MM.1S (cell line): Measurements from ENCODE around the gene KLC1.

Source experiments
- DNase-seq: peaks from one replicate; pipeline ENCODE4 v3.0.0-alpha.2; 2015
- H2AFZ ChIP-seq: fragments of 300-600 bp; sonication (generic); 2 replicates; pipeline ENCODE4 v1.6.0; 2016; ENCODE audit warnings: antibody characterized with exemption, low read length
- H3F3A ChIP-seq: fragments of 300-600 bp; sonication (generic); 2 replicates; pipeline ENCODE4 v1.6.1; 2016; ENCODE audit warnings: mild to moderate bottlenecking, antibody characterized with exemption, low read length, moderate library complexity, mixed read lengths; ENCODE audit not compliant: insufficient read depth
- H3K27ac ChIP-seq: fragments of 300-600 bp; sonication (generic); 2 replicates; pipeline ENCODE4 v1.5.1; 2016; ENCODE audit warnings: mild to moderate bottlenecking, low read length
- H3K27me3 ChIP-seq: fragments of 300-600 bp; sonication (generic); replicated peaks from 2 replicates; pipeline ENCODE4 v1.6.0; 2016; ENCODE audit warnings: low read length; ENCODE audit not compliant: insufficient read depth
- H3K36me3 ChIP-seq: fragments of 300-600 bp; sonication (generic); replicated peaks from 2 replicates; pipeline ENCODE4 v1.6.1; 2016; ENCODE audit warnings: mild to moderate bottlenecking, low read length, mixed read lengths; ENCODE audit not compliant: insufficient read depth
- H3K4me1 ChIP-seq: fragments of 300-600 bp; sonication (generic); 2 replicates; pipeline ENCODE4 v1.6.1; 2016; ENCODE audit warnings: low read length, mixed read lengths
- H3K4me2 ChIP-seq: fragments of 300-600 bp; sonication (generic); 2 replicates; pipeline ENCODE4 v1.6.0; 2016; ENCODE audit warnings: low read depth, low read length
- H3K4me3 ChIP-seq: fragments of 300-600 bp; sonication (generic); 2 replicates; pipeline ENCODE4 v1.5.1; 2016; ENCODE audit warnings: low read length, mixed read lengths
- H3K79me2 ChIP-seq: fragments of 300-600 bp; sonication (generic); 2 replicates; pipeline ENCODE4 v1.6.1; 2016; ENCODE audit warnings: mixed run types, low read length, mixed read lengths
- H3K9ac ChIP-seq: fragments of 300-600 bp; sonication (generic); 2 replicates; pipeline ENCODE4 v1.6.1; 2016; ENCODE audit warnings: low read length, mixed read lengths
- H3K9me2 ChIP-seq: fragments of 300-600 bp; sonication (generic); replicated peaks from 2 replicates; pipeline ENCODE4 v1.6.1; 2016; ENCODE audit warnings: mild to moderate bottlenecking, low read length, mixed read lengths; ENCODE audit not compliant: insufficient read depth
- H3K9me3 ChIP-seq: fragments of 300-600 bp; sonication (generic); replicated peaks from 2 replicates; pipeline ENCODE4 v1.6.1; 2016; ENCODE audit warnings: mild to moderate bottlenecking, low read length, mixed read lengths; ENCODE audit not compliant: insufficient read depth
- H4K20me1 ChIP-seq: fragments of 300-600 bp; sonication (generic); 2 replicates; pipeline ENCODE4 v1.6.1; 2016; ENCODE audit warnings: mild to moderate bottlenecking, low read length, moderate library complexity, mixed read lengths; ENCODE audit not compliant: insufficient read depth
- EZH2 ChIP-seq: fragments of 300-600 bp; sonication (generic); optimal IDR thresholded peaks from 2 replicates; pipeline ENCODE3; 2017; ENCODE audit warnings: low read depth, mild to moderate bottlenecking, antibody characterized with exemption, low read length, mixed read lengths
- EZH2phosphoT487 ChIP-seq: fragments of 300-600 bp; sonication (generic); IDR thresholded peaks from 2 replicates; pipeline ENCODE4 v1.6.1; 2018; ENCODE audit warnings: antibody characterized with exemption, low read length
- TF ChIP-seq, protein P1 (sequence below): fragments of 300-600 bp; sonication (generic); IDR thresholded peaks from 2 replicates; pipeline ENCODE4 v1.5.1; 2016; ENCODE audit warnings: antibody characterized with exemption, low read length, mixed read lengths

The KLC1 gene

DNA sequence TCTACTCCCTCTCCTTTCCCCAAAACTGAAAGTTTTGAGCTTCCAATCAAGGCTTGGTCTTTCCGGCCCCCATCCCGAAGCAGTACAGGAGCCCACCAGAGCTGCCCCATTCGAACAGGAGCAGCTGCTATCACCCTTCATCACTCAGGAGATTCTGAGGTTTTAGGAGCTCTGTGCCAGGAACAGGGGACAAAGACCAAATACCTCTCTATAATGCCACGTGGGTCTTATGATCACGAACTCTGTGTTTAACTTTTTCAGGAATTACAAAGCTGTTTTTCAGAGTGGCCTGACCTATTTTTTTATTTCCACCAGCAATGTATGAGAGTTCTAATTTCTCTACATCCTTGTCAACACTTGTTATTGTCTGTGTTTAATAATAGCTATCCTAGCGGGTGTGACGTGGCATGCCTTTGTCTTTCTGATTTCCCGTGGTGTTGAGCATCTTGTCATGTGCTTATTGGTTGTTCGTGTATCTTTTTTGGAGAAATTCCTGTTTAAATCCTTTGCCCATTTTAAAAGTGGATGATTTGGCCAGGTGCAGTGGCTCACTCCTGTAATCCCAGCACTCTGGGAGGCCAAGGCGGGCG is 44.6 kb upstream of the KLC1 start:
- no peaks in the 10 kb centered on the region for H4K20me1 ChIP-seq
- H3K4me3 ChIP-seq, result no peak overlapping the region
- H3K27me3 ChIP-seq, result no peaks in the 10 kb centered on the region
- no peaks in the 10 kb centered on the region for H3K4me1 ChIP-seq
- H3K4me2 ChIP-seq, result no peak overlapping the region
- no peak for DNase-seq
- no peaks in the 10 kb centered on the region for H3K9me2 ChIP-seq
- H3F3A ChIP-seq, result no peaks in the 10 kb centered on the region
- no peaks in the 10 kb centered on the region for H3K9me3 ChIP-seq
- H3K79me2 ChIP-seq, result no peaks in the 10 kb centered on the region
- TF ChIP-seq EZH2phosphoT487 (no peak), EZH2 (no peak)
- TF ChIP-seq, protein P1, sequence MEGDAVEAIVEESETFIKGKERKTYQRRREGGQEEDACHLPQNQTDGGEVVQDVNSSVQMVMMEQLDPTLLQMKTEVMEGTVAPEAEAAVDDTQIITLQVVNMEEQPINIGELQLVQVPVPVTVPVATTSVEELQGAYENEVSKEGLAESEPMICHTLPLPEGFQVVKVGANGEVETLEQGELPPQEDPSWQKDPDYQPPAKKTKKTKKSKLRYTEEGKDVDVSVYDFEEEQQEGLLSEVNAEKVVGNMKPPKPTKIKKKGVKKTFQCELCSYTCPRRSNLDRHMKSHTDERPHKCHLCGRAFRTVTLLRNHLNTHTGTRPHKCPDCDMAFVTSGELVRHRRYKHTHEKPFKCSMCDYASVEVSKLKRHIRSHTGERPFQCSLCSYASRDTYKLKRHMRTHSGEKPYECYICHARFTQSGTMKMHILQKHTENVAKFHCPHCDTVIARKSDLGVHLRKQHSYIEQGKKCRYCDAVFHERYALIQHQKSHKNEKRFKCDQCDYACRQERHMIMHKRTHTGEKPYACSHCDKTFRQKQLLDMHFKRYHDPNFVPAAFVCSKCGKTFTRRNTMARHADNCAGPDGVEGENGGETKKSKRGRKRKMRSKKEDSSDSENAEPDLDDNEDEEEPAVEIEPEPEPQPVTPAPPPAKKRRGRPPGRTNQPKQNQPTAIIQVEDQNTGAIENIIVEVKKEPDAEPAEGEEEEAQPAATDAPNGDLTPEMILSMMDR, result no peak
- H3K9ac ChIP-seq, result no peak overlapping the region
- H3K36me3 ChIP-seq, result no peaks in the 10 kb centered on the region
- H3K27ac ChIP-seq, result no peak overlapping the region
- no peak overlapping the region for H2AFZ ChIP-seq

DNA sequence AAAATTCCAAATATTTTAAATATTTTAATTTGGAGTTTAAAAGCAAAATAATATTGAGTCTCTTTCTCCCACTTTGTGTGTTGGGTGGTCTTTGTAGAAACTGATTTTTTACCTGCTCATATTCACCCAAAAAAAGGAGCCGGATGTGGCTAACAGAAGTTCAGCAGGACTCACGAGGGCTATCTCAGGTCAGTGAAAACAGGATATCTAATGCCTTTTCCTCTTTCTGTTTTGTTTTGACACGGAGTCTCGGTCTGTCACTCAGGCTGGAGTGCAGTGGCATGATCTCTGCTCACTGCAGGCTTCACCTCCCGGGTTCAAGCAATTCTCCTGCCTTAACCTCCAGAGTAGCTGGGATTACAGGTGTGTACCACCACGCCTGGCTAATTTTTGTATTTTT is 35.4 kb upstream of the KLC1 start:
- Histone ChIP-seq H3K27ac (peak overlapping the region; percentile 29; the same call in 1 of the 2 replicates), H4K20me1 (no peaks in the 10 kb centered on the region), H3K9ac (no peak overlapping the region)

DNA sequence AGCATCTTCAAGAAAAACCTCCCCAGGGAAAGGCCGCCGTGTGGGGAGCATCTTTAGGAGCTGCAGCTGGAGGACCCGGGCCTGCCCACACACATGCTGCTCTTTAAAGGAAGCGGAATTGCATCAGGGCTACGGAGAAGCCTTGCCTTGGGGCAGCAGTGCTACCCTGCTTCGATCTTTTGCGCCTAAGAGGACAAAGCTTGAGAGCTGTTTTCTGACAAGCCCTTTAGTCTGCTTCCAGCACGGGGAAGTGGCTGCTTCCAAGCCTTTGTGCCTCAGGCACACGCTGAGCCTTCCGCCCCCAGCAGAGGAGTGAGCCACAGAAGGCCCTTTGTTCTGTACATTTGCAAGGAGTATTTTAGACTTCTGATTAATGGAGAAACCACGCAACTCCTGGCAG is 34.7 kb upstream of the KLC1 start:
- no peaks in the 10 kb centered on the region for H3K4me1 ChIP-seq
- H3K36me3 ChIP-seq, result no peaks in the 10 kb centered on the region
- TF ChIP-seq EZH2 (no peak), EZH2phosphoT487 (no peak)
- TF ChIP-seq, protein P1, result no peak
- H4K20me1 ChIP-seq, result no peaks in the 10 kb centered on the region
- H3K4me2 ChIP-seq, result peak overlapping the region; percentile 50; the same call in 1 of the 2 replicates
- no peak overlapping the region for H2AFZ ChIP-seq
- H3K27ac ChIP-seq, result no peak overlapping the region
- no peak overlapping the region for H3K4me3 ChIP-seq
- H3K79me2 ChIP-seq, result no peaks in the 10 kb centered on the region
- H3K27me3 ChIP-seq, result no peaks in the 10 kb centered on the region
- H3F3A ChIP-seq, result no peaks in the 10 kb centered on the region
- no peak for DNase-seq
- no peaks in the 10 kb centered on the region for H3K9me3 ChIP-seq
- no peaks in the 10 kb centered on the region for H3K9me2 ChIP-seq
- H3K9ac ChIP-seq, result no peak overlapping the region

More for the DNA sequence above, 35.4 kb upstream of the KLC1 start:
- Histone ChIP-seq H3K4me2 (peak overlapping the region; percentile 50), H3K36me3 (no peaks in the 10 kb centered on the region), H3K4me3 (peak overlapping the region; percentile 27; the same call in 1 of the 2 replicates), H3K79me2 (no peaks in the 10 kb centered on the region), H2AFZ (no peak overlapping the region), H3F3A (no peaks in the 10 kb centered on the region), H3K9me2 (no peaks in the 10 kb centered on the region), H3K9me3 (no peaks in the 10 kb centered on the region), H3K27me3 (no peaks in the 10 kb centered on the region), H3K4me1 (no peaks in the 10 kb centered on the region)
- peak; percentile 65 for DNase-seq
- TF ChIP-seq EZH2 (no peak), EZH2phosphoT487 (no peak)
- TF ChIP-seq, protein P1, result no peak
